Ascending aorta (tissue), 2 donors: Measurements from ENCODE around the gene CCDC124. TPM values are rescaled to one million over a fixed set of nuclear protein-coding genes. Genes with fewer than 3 reads are reported as not detected.
A peak's percentile ranks its signal among the peaks of the same experiment; 100 is the strongest.

Experiments used
- DNase-seq, 2 donors: peaks; one replicate each; pipeline ENCODE4 v3.0.0-alpha.2; 2019; ENCODE audit warnings: low spot score in 2 of 2
- H3K27ac ChIP-seq, 2 donors: fragments of 200-600 bp; sonication (generic); one replicate each; pipeline ENCODE4 v1.5.1; 2016 to 2017; ENCODE audit warnings: mild to moderate bottlenecking in 1 of 2
- H3K27me3 ChIP-seq: fragments of 200-600 bp; sonication (generic); one replicate; pipeline ENCODE4 v1.5.1; 2017
- H3K36me3 ChIP-seq, 2 donors: fragments of 200-600 bp; sonication (generic); one replicate each; pipeline ENCODE4 v1.5.1; 2016
- H3K4me1 ChIP-seq, 2 donors: fragments of 200-600 bp; sonication (generic); one replicate each; pipeline ENCODE4 v1.5.1; 2016 to 2017; ENCODE audit warnings: mild to moderate bottlenecking in 1 of 2
- H3K4me3 ChIP-seq, 2 donors: fragments of 200-600 bp; sonication (generic); one replicate each; pipeline ENCODE4 v1.5.1; 2016 to 2017; ENCODE audit warnings: mild to moderate bottlenecking in 1 of 2
- H3K9me3 ChIP-seq, 2 donors: fragments of 200-600 bp; sonication (generic); one replicate each; pipeline ENCODE4 v1.5.1; 2016
- CTCF ChIP-seq, 3 experiments: fragments of 200-600 bp in 2 of 3; fragments of 450-650 bp in 1 of 3; sonication (generic) in 2 of 3; IDR thresholded peaks; one replicate each; pipeline ENCODE4 v1.5.1; 2016 to 2019; ENCODE audit warnings: antibody characterized with exemption in 3 of 3, mild to moderate bottlenecking in 1 of 3, moderate library complexity in 1 of 3
- intact Hi-C: fragments of 100-400 bp; cut with DNase I; formaldehyde crosslinking; loops from one replicate; pipeline ENCODE4 v1.15.1; 2023
- total RNA-seq: library from RNA; depleted of rRNA; stranded (reverse); fragments of >200 nt; gene quantifications from one replicate; pipeline ENCODE4 v1.1.0, GENCODE V29; 2016

The CCDC124 gene
- total RNA-seq, 1 donor from 2014 or later: 43.3 TPM

DNA sequence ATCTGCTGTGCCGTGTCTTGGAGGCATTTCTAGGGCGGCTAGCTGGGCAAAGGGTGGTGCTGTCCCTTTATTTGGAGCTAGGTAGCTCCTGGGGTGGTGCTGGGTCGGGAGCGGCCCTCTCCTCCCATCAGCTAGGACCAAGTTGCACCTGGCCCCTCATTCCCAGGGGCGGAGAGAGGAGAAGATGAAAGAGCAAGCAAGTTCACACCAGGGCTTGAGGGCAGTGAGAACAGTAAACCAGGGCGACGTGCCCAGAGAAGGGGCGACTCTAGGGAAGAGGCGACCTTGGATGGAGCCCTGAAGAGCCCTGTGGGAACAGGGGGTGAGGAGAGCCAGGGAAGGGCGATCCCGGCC lies 17.1 kb downstream of the CCDC124 start:
- no peaks in the 10 kb centered on the region for H3K36me3 ChIP-seq
- peaks cover 23% of the 10 kb centered on the region for H3K27me3 ChIP-seq
- TF ChIP-seq CTCF (IDR thresholded peaks at IDR 0.05): no peak
- no peaks in the 10 kb centered on the region for H3K9me3 ChIP-seq
- peak overlapping the region in 1 of 2 donors; percentile 20 for H3K4me3 ChIP-seq
- peaks cover 10 to 32% of the 10 kb centered on the region in 2 donors for H3K4me1 ChIP-seq
- H3K27ac ChIP-seq: no peak overlapping the region
- intact Hi-C loops: no loop called here
- DNase-seq: no peak

GRCh38 chr19:17950310-17951156 lies 17.7 kb downstream of the CCDC124 start:
- Histone ChIP-seq H3K36me3 (no peaks in the 10 kb centered on the region), H3K4me3 (peak overlapping the region in 1 of 2 donors; percentile 20), H3K27me3 (peaks cover 23% of the 10 kb centered on the region), H3K27ac (no peak overlapping the region), H3K4me1 (peaks cover 10 to 32% of the 10 kb centered on the region in 2 donors), H3K9me3 (no peaks in the 10 kb centered on the region)
- intact Hi-C loops: no loop called here
- TF ChIP-seq CTCF (IDR thresholded peaks at IDR 0.05): no peak
- DNase-seq: no peak

GRCh38 chr19:17951157-17951989 lies 18.6 kb downstream of the CCDC124 start:
- H3K27me3 ChIP-seq: peaks cover 23% of the 10 kb centered on the region

GRCh38 chr19:17951990-17952976 lies 19.5 kb downstream of the CCDC124 start:
- intact Hi-C loops: no loop called here
- H3K27ac ChIP-seq: no peak overlapping the region
- H3K4me3 ChIP-seq: peak overlapping the region in 1 of 2 donors; percentile 15
- no peak for DNase-seq
- no peak for TF ChIP-seq CTCF (IDR thresholded peaks at IDR 0.05)
- H3K4me1 ChIP-seq: peaks cover 9 to 32% of the 10 kb centered on the region in 2 donors
- H3K27me3 ChIP-seq: peaks cover 23% of the 10 kb centered on the region
- H3K36me3 ChIP-seq: no peaks in the 10 kb centered on the region
- no peaks in the 10 kb centered on the region for H3K9me3 ChIP-seq

More at GRCh38 chr19:17951157-17951989, 18.6 kb downstream of the CCDC124 start:
- peaks cover 10 to 32% of the 10 kb centered on the region in 2 donors for H3K4me1 ChIP-seq
- TF ChIP-seq CTCF (IDR thresholded peaks at IDR 0.05): no peak
- H3K27ac ChIP-seq: no peak overlapping the region
- H3K9me3 ChIP-seq: no peaks in the 10 kb centered on the region
- H3K36me3 ChIP-seq: no peaks in the 10 kb centered on the region
- intact Hi-C loops: no loop called here
- DNase-seq: no peak
- peak overlapping the region; percentile 15 to 19 for H3K4me3 ChIP-seq

DNA sequence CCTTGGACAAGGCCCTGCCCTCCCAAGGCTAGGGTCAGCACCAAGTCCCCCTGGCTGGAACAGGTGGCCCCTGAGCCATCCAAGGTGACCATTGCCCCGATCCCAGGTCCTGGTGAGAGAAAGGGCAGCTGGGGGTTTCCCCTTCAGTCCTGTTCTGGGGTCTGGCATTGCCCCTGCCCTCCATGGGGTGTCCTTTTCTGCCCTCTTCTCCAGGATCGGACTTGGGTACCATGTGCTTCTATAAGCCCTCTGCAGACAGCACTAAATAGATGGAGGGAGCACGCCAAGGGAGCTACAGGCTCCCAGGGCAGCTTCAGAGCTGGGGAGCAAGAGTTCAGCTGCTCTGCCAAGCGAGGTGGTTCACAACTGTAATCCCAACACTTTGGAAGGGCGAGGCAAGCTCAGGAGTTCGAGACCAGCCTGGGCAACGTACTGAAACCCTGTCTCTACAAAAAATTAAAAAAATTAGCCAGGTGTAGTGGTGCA lies 20.5 kb downstream of the CCDC124 start:
- Histone ChIP-seq H3K27me3 (peaks cover 23% of the 10 kb centered on the region), H3K27ac (no peak overlapping the region), H3K9me3 (no peaks in the 10 kb centered on the region), H3K36me3 (no peaks in the 10 kb centered on the region), H3K4me1 (peaks cover 8 to 32% of the 10 kb centered on the region in 2 donors), H3K4me3 (no peak overlapping the region)
- no peak for TF ChIP-seq CTCF (IDR thresholded peaks at IDR 0.05)
- intact Hi-C loops: no loop called here
- no peak for DNase-seq
